K562 (cell line): ENCODE measurements around the gene ASCC3. TPM values are rescaled to one million over a fixed set of nuclear protein-coding genes. Genes with fewer than 3 reads are reported as not detected.

Experiments
- ATAC-seq: fragments of 200-7000 bp; cut with Tn5 transposase; 3 replicates; pipeline ENCODE4 v1.9.1; 2020; ENCODE audit warnings: moderate library complexity
- BruUV-seq: library from RNA; stranded (reverse); fragments of 400-500 nt; replicated peaks from 2 replicates; lab custom pipeline; 2021; lab: Mats Ljungman, UMichigan
- CTCF ChIA-PET: fragments of 300-600 bp; formaldehyde crosslinking; extraction: SDS; loops from one replicate; lab custom pipeline; 2021; ENCODE audit warnings: low intra/inter-chr PET ratio; lab: Yijun Ruan, JAX
- POLR2A ChIA-PET: fragments of 300-600, 350-650 bp; sonication (Branson Sonifier 250); formaldehyde crosslinking; extraction: SDS; loops from one replicate; lab custom pipeline; 2021; ENCODE audit warnings: antibody characterized with exemption, inconsistent platforms; lab: Yijun Ruan, JAX
- DNase-seq, 4 experiments: peaks; one replicate each; pipeline versions ENCODE4 v3.0.0 to v3.0.0-alpha.2; 2011 to 2018; ENCODE audit warnings: low spot score in 3 of 4, mixed read lengths in 3 of 4; ENCODE audit errors: extremely low read depth in 1 of 4
- FAIRE-seq: peaks from 2 replicates; lab custom pipeline; 2011; peaks lifted over from hg19 to GRCh38; lab: Jason Lieb, UNC
- H2AFZ ChIP-seq: 2 replicates; pipeline ENCODE4 v1.6.0; 2011; ENCODE audit warnings: low read depth, low read length, control low read depth, inconsistent platforms
- H3K27ac ChIP-seq: fragments of 200-600 bp; 3 replicates; pipeline ENCODE4 v1.8.0; 2011; ENCODE audit warnings: low read depth, mild to moderate bottlenecking, control low read depth, inconsistent platforms, low read length, moderate library complexity, mixed read lengths; ENCODE audit errors: extremely low read depth
- H3K27me3 ChIP-seq, 2 experiments: fragments of 300-600 bp in 1 of 2; 2 replicates in 1 of 2; 3 replicates in 1 of 2; pipeline versions ENCODE4 v1.6.0 to v1.8.0; 2011; ENCODE audit warnings: inconsistent platforms in 2 of 2, low read length in 2 of 2, mild to moderate bottlenecking in 1 of 2, mixed read lengths in 1 of 2, moderate library complexity in 1 of 2; ENCODE audit not compliant: control insufficient read depth in 2 of 2, insufficient read depth in 2 of 2
- H3K36me3 ChIP-seq: fragments of 300-600 bp; 3 replicates; pipeline ENCODE4 v1.8.0; 2011; ENCODE audit warnings: mild to moderate bottlenecking, low read length, inconsistent platforms; ENCODE audit not compliant: control insufficient read depth, insufficient read depth
- H3K4me1 ChIP-seq, 2 experiments: fragments of 200-600 bp in 1 of 2; replicated peaks in 1 of 2; 2 replicates in 1 of 2; 3 replicates in 1 of 2; pipeline versions ENCODE4 v1.5.1 to v1.8.0; 2011; ENCODE audit warnings: inconsistent platforms in 2 of 2, low read length in 2 of 2, mild to moderate bottlenecking in 1 of 2, mixed read lengths in 1 of 2, moderate library complexity in 1 of 2; ENCODE audit not compliant: control insufficient read depth in 2 of 2, insufficient read depth in 2 of 2
- H3K4me2 ChIP-seq: 2 replicates; pipeline ENCODE4 v1.6.1; 2011; ENCODE audit warnings: low read length, control low read depth, inconsistent platforms, mixed read lengths; ENCODE audit not compliant: insufficient read depth
- H3K4me3 ChIP-seq: fragments of 200-600 bp; sonication (generic), shearing (Covaris generic); 2 replicates; pipeline ENCODE4 v1.5.1; 2016; ENCODE audit warnings: control low read depth, inconsistent platforms
- H3K79me2 ChIP-seq: fragments of 200-600 bp; 3 replicates; pipeline ENCODE4 v1.8.0; 2011; ENCODE audit warnings: low read length, inconsistent platforms; ENCODE audit not compliant: control insufficient read depth, insufficient read depth
- H3K9ac ChIP-seq, 2 experiments: 2 replicates each; pipeline versions ENCODE4 v1.6.0 to v1.6.1; 2011; ENCODE audit warnings: low read depth in 2 of 2, low read length in 2 of 2, control low read depth in 1 of 2, inconsistent platforms in 1 of 2, mild to moderate bottlenecking in 1 of 2, mixed read lengths in 1 of 2; ENCODE audit not compliant: insufficient read depth in 1 of 2
- H3K9me1 ChIP-seq: one replicate; pipeline ENCODE4 v1.6.0; 2011; ENCODE audit warnings: inconsistent platforms, mild to moderate bottlenecking, low read length, moderate library complexity; ENCODE audit not compliant: control insufficient read depth, insufficient read depth
- H3K9me3 ChIP-seq: replicated peaks from 2 replicates; pipeline ENCODE4 v1.5.1; 2011; ENCODE audit warnings: low read depth, low read length, inconsistent platforms; ENCODE audit not compliant: control insufficient read depth, insufficient read depth
- H4K20me1 ChIP-seq: replicated peaks from 2 replicates; pipeline ENCODE4 v1.6.1; 2011; ENCODE audit warnings: low read length, inconsistent platforms, mixed read lengths; ENCODE audit not compliant: control insufficient read depth, insufficient read depth
- CREM ChIP-seq: IDR thresholded peaks from 2 replicates; pipeline ENCODE4 v1.6.1; 2014; ENCODE audit warnings: antibody characterized with exemption, low read depth
- EP300 ChIP-seq: IDR thresholded peaks from 2 replicates; pipeline ENCODE4 v1.6.1; 2012; ENCODE audit warnings: low read length, improper control_type of control experiment
- MCM7 ChIP-seq, 2 experiments: fragments of 450-650 bp; IDR thresholded peaks; 2 replicates each; pipeline ENCODE4 v1.6.1; 2016 to 2018
- NBN ChIP-seq: fragments of 450-650 bp; IDR thresholded peaks from 2 replicates; pipeline ENCODE4 v1.6.1; 2016; ENCODE audit warnings: low read depth, mild to moderate bottlenecking
- PURB ChIP-seq: sonication (generic); formaldehyde crosslinking; IDR thresholded peaks from 2 replicates; pipeline ENCODE4 v1.9.0; 2021; ENCODE audit warnings: low read depth, mild to moderate bottlenecking, missing genetic modification reagents
- SIN3B ChIP-seq: fragments of 450-650 bp; IDR thresholded peaks from 2 replicates; pipeline ENCODE4 v1.6.1; 2017; ENCODE audit warnings: low read depth, mild to moderate bottlenecking, moderate library complexity
- ZKSCAN8 ChIP-seq: fragments of 200-800 bp; sonication (Bioruptor generic); IDR thresholded peaks from 2 replicates; pipeline ENCODE4 v1.6.1; 2016; ENCODE audit warnings: missing genetic modification characterization, missing compliant biosample characterization
- ZNF224 ChIP-seq: sonication (generic); formaldehyde crosslinking; IDR thresholded peaks from 2 replicates; pipeline ENCODE4 v1.8.0; 2022; ENCODE audit warnings: mild to moderate bottlenecking, missing genetic modification reagents
- ZNF263 ChIP-seq: sonication (generic); formaldehyde crosslinking; IDR thresholded peaks from 2 replicates; pipeline ENCODE4 v1.8.0; 2022; ENCODE audit warnings: mild to moderate bottlenecking, missing genetic modification reagents, borderline replicate concordance
- ZNF695 ChIP-seq: fragments of 450-650 bp; formaldehyde crosslinking; IDR thresholded peaks from 2 replicates; pipeline ENCODE4 v1.4.0; 2020; ENCODE audit warnings: mild to moderate bottlenecking, moderate library complexity
- WGBS: fragments of 100-300 bp; shearing (Covaris generic); methylation state at CpG from one replicate; pipeline ENCODE4 v1.1.6; 2016; ENCODE audit warnings: low coverage, mixed read lengths; ENCODE audit not compliant: insufficient coverage; ENCODE audit errors: missing lambda C conversion rate; 5-methylcytosine and 5-hydroxymethylcytosine counted together
- in situ Hi-C: fragments of 300-500 bp; cut with MboI; formaldehyde crosslinking; loops from 4 replicates; pipeline ENCODE4 v1.15.0; 2018; ENCODE audit warnings: inconsistent platforms, mixed read lengths
- intact Hi-C: fragments of 100-400 bp; cut with micrococcal nuclease; formaldehyde crosslinking; loops from 2 replicates; pipeline ENCODE4 v1.14.2; 2022
- polyA plus RNA-seq, 8 experiments: library from polyadenylated mRNA; depleted of rRNA in 4 of 8; stranded (reverse) in 5 of 8; unstranded in 3 of 8; fragments of >200 nt; fragmentation: Nextera tagmentation in 2 of 8; fragmentation: Illumina TruSeq in 1 of 8; extraction: Ambion mirVana in 2 of 8; extraction: Trizol in 1 of 8; gene quantifications; 2 replicates each; pipeline versions ENCODE4 v1.2.1 to v1.2.3, GENCODE V29; 2011 to 2014; ENCODE audit warnings: inconsistent platforms in 1 of 8, missing spikeins in 1 of 8
- total RNA-seq, 7 experiments: library from RNA; depleted of rRNA in 6 of 7; stranded (reverse); fragments of >200 nt in 6 of 7; fragmentation: Illumina TruSeq in 2 of 7; extraction: Trizol in 2 of 7; gene quantifications; 2 replicates each; pipeline versions ENCODE4 v1.2.1 to v1.2.3, GENCODE V29; 2011 to 2021; ENCODE audit warnings: low replicate concordance in 1 of 7
- TF ChIP-seq, protein P1 (sequence below): fragments of 450-650 bp; IDR thresholded peaks from 2 replicates; pipeline ENCODE4 v1.6.1; 2016; ENCODE audit warnings: borderline replicate concordance
- TF ChIP-seq, protein P2 (sequence below): sonication (generic); formaldehyde crosslinking; IDR thresholded peaks from 2 replicates; pipeline ENCODE4 v1.8.0; 2022; ENCODE audit warnings: mild to moderate bottlenecking, missing genetic modification reagents

Gene ASCC3
- total and polyA plus RNA-seq, 9 of the 15 experiments (the other 6 are each of a cell fraction or from before 2014, with no cell fraction given), result 16.1 to 56.1 (median 33.9) TPM

DNA sequence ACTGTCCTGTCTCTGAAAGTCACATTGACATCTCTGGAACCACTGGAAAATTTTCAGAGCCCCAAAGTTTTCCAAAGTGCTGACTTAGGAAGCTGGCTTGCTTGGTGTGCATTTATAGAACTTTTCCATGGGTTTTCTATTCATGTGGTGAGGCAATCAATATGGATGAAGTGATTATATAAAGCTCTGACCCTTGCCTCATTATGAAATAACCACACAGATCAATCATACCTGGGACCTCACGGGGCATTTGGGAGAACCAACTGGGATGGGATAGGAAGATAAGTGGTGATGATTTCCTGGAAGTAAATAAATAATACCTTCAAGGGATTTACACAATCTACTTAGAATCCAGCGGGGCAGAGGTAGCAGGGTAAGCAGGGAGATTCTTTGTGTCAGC lies 393.5 kb downstream of the ASCC3 start:
- no peak overlapping the region for H3K4me2 ChIP-seq
- no TSS peak for BruUV-seq
- POLR2A ChIA-PET, result no interaction called here
- peaks cover 14 to 19% of the 10 kb centered on the region in 2 experiments; a peak in 3 of 5 replicates for H3K27me3 ChIP-seq
- no peak overlapping the region for H3K4me3 ChIP-seq
- WGBS, result 0% methylated on average over 2 of the region's 2 CpGs
- CTCF ChIA-PET, result no interaction called here
- H3K9me1 ChIP-seq, result no peaks in the 10 kb centered on the region
- H3K36me3 ChIP-seq, result no peaks in the 10 kb centered on the region
- FAIRE-seq (no peak), DNase-seq (no peak), ATAC-seq (no peak)
- in situ Hi-C loops, result loop anchor here (10.0 kb wide), 1 partner anchor 177 kb away; no protein-coding TSS in a partner anchor
- H3K9ac ChIP-seq, result no peak overlapping the region
- no peak overlapping the region for H2AFZ ChIP-seq
- H4K20me1 ChIP-seq, result no peaks in the 10 kb centered on the region
- intact Hi-C loops, result no loop called here
- no peak for TF ChIP-seq EP300
- no peak overlapping the region for H3K27ac ChIP-seq
- no peaks in the 10 kb centered on the region for H3K79me2 ChIP-seq
- H3K4me1 ChIP-seq, result no peaks in the 10 kb centered on the region
- H3K9me3 ChIP-seq, result no peaks in the 10 kb centered on the region

DNA sequence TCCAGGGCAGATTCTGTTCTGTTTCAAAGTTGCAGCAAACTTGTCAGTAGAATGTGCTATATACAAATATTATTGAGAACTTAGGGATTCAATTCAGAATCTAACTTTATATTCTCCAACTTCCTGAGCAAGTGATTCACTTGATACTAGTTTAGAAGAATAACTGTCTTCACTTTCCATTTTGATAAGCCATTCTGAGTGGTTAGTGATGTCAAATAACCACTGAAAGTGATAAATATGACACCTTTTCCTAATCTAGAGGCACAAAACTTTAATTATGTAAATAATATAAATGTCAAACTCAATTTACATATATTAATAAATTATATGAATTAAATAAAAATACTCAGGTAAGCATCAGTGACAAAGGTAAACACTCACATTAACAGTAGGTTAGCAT lies 395.9 kb downstream of the ASCC3 start:
- H3K9ac ChIP-seq, result no peak overlapping the region
- peaks cover 3 to 15% of the 10 kb centered on the region in 2 experiments; a peak in 2 of 5 replicates for H3K27me3 ChIP-seq
- no TSS peak for BruUV-seq
- FAIRE-seq (no peak), ATAC-seq (no peak), DNase-seq (no peak)
- H3K27ac ChIP-seq, result no peak overlapping the region
- CTCF ChIA-PET, result no interaction called here
- H2AFZ ChIP-seq, result no peak overlapping the region
- H3K79me2 ChIP-seq, result no peaks in the 10 kb centered on the region
- in situ Hi-C loops, result loop anchor here (10.0 kb wide), 1 partner anchor 180 kb away; no protein-coding TSS in a partner anchor
- no peaks in the 10 kb centered on the region for H3K9me3 ChIP-seq
- POLR2A ChIA-PET, result no interaction called here
- H3K36me3 ChIP-seq, result no peaks in the 10 kb centered on the region
- no peak overlapping the region for H3K4me2 ChIP-seq
- H3K9me1 ChIP-seq, result no peaks in the 10 kb centered on the region
- no peak overlapping the region for H3K4me3 ChIP-seq
- H4K20me1 ChIP-seq, result no peaks in the 10 kb centered on the region
- intact Hi-C loops, result no loop called here
- H3K4me1 ChIP-seq, result no peaks in the 10 kb centered on the region
- TF ChIP-seq SIN3B (no peak), ZNF224 (no peak), CREM (no peak), MCM7 (IDR thresholded peaks at IDR 0.05) (no peak), ZNF263 (CRISPR knock-in tag) (no peak), ZKSCAN8 (no peak), NBN (no peak), ZNF695 (CRISPR knock-in tag) (no peak), PURB (CRISPR knock-in tag) (no peak)
- TF ChIP-seq, protein P1, sequence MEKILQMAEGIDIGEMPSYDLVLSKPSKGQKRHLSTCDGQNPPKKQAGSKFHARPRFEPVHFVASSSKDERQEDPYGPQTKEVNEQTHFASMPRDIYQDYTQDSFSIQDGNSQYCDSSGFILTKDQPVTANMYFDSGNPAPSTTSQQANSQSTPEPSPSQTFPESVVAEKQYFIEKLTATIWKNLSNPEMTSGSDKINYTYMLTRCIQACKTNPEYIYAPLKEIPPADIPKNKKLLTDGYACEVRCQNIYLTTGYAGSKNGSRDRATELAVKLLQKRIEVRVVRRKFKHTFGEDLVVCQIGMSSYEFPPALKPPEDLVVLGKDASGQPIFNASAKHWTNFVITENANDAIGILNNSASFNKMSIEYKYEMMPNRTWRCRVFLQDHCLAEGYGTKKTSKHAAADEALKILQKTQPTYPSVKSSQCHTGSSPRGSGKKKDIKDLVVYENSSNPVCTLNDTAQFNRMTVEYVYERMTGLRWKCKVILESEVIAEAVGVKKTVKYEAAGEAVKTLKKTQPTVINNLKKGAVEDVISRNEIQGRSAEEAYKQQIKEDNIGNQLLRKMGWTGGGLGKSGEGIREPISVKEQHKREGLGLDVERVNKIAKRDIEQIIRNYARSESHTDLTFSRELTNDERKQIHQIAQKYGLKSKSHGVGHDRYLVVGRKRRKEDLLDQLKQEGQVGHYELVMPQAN, result no peak
- TF ChIP-seq, protein P2, sequence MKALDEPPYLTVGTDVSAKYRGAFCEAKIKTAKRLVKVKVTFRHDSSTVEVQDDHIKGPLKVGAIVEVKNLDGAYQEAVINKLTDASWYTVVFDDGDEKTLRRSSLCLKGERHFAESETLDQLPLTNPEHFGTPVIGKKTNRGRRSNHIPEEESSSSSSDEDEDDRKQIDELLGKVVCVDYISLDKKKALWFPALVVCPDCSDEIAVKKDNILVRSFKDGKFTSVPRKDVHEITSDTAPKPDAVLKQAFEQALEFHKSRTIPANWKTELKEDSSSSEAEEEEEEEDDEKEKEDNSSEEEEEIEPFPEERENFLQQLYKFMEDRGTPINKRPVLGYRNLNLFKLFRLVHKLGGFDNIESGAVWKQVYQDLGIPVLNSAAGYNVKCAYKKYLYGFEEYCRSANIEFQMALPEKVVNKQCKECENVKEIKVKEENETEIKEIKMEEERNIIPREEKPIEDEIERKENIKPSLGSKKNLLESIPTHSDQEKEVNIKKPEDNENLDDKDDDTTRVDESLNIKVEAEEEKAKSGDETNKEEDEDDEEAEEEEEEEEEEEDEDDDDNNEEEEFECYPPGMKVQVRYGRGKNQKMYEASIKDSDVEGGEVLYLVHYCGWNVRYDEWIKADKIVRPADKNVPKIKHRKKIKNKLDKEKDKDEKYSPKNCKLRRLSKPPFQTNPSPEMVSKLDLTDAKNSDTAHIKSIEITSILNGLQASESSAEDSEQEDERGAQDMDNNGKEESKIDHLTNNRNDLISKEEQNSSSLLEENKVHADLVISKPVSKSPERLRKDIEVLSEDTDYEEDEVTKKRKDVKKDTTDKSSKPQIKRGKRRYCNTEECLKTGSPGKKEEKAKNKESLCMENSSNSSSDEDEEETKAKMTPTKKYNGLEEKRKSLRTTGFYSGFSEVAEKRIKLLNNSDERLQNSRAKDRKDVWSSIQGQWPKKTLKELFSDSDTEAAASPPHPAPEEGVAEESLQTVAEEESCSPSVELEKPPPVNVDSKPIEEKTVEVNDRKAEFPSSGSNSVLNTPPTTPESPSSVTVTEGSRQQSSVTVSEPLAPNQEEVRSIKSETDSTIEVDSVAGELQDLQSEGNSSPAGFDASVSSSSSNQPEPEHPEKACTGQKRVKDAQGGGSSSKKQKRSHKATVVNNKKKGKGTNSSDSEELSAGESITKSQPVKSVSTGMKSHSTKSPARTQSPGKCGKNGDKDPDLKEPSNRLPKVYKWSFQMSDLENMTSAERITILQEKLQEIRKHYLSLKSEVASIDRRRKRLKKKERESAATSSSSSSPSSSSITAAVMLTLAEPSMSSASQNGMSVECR (CRISPR knock-in tag), result no peak
